Measurements from ENCODE around the gene ZHX3.

DNA sequence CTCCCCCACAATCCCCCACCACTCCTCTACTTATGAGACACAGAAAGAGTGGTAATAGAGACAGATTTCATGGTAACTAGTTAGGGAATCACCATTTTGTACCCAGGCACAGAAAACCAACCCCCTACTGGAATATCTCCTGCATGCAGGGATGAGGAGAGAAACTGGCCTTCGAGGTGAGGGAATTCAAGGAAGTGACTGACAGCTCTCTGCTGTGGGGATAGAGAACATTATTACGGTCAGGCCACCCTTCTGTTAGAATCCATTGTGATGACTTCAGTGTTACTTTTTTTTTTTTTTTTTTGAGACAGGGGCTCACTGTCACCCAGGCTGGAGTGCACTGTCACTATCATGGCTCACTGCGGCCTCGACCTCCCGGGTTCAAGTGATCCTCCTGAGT lies 9.6 kb upstream of the ZHX3 start:
- no peak for TF ChIP-seq ZNF768 (CRISPR knock-in tag; IDR thresholded peaks at IDR 0.05)
- TF ChIP-seq NBN (conservative IDR thresholded peaks at IDR 0.05) = no peak
- TF ChIP-seq, protein P1, sequence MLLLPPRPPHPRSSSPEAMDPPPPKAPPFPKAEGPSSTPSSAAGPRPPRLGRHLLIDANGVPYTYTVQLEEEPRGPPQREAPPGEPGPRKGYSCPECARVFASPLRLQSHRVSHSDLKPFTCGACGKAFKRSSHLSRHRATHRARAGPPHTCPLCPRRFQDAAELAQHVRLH (CRISPR knock-in tag; IDR thresholded peaks at IDR 0.05; ENCODE audit: borderline replicate concordance, low read depth) = no peak
- no peak for TF ChIP-seq SMAD1 (CRISPR knock-in tag; IDR thresholded peaks at IDR 0.05; ENCODE audit: borderline replicate concordance, low read depth)
- TF ChIP-seq PHF8 (CRISPR knock-in tag; IDR thresholded peaks at IDR 0.05) = no peak
- no peak for TF ChIP-seq CBX2 (IDR thresholded peaks at IDR 0.05; ENCODE audit: low read depth, low read length)
- no peak for TF ChIP-seq CBX2 (CRISPR knock-in tag; IDR thresholded peaks at IDR 0.05; ENCODE audit: low read depth)
- TF ChIP-seq GPN1 (CRISPR knock-in tag; IDR thresholded peaks at IDR 0.05; ENCODE audit: borderline replicate concordance) = no peak
- TF ChIP-seq CBFB (CRISPR knock-in tag; IDR thresholded peaks at IDR 0.05) = no peak
- TF ChIP-seq, protein P2, sequence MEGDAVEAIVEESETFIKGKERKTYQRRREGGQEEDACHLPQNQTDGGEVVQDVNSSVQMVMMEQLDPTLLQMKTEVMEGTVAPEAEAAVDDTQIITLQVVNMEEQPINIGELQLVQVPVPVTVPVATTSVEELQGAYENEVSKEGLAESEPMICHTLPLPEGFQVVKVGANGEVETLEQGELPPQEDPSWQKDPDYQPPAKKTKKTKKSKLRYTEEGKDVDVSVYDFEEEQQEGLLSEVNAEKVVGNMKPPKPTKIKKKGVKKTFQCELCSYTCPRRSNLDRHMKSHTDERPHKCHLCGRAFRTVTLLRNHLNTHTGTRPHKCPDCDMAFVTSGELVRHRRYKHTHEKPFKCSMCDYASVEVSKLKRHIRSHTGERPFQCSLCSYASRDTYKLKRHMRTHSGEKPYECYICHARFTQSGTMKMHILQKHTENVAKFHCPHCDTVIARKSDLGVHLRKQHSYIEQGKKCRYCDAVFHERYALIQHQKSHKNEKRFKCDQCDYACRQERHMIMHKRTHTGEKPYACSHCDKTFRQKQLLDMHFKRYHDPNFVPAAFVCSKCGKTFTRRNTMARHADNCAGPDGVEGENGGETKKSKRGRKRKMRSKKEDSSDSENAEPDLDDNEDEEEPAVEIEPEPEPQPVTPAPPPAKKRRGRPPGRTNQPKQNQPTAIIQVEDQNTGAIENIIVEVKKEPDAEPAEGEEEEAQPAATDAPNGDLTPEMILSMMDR (CRISPR knock-in tag; IDR thresholded peaks at IDR 0.05) = no peak
- no peak for TF ChIP-seq POLR2AphosphoS5 (IDR thresholded peaks at IDR 0.05; ENCODE audit: low read depth, low read length)
- TF ChIP-seq SIN3B (IDR thresholded peaks at IDR 0.05; ENCODE audit: low read length) = no peak
- TF ChIP-seq ZNF446 (CRISPR knock-in tag; IDR thresholded peaks at IDR 0.05) = no peak
- no peak for TF ChIP-seq AHDC1 (CRISPR knock-in tag; IDR thresholded peaks at IDR 0.05; ENCODE audit: borderline replicate concordance)
- no peak for TF ChIP-seq CHCHD3 (CRISPR knock-in tag; IDR thresholded peaks at IDR 0.05)
